Astrocyte (in vitro differentiated cells and primary cell): ENCODE measurements around the gene DOCK1. TPM values are rescaled to one million over a fixed set of nuclear protein-coding genes. Genes with fewer than 3 reads are reported as not detected.

ENCODE experiments used
- DNase-seq: peaks from one replicate; pipeline ENCODE4 v3.0.0-alpha.2; 2010; ENCODE audit warnings: low read depth
- FAIRE-seq: peaks from 2 replicates; lab custom pipeline; 2011; peaks lifted over from hg19 to GRCh38; lab: Jason Lieb, UNC
- H2AFZ ChIP-seq: 2 replicates; pipeline ENCODE4 v1.6.0; 2012; ENCODE audit warnings: low read depth, low read length, inconsistent platforms
- H3K27ac ChIP-seq: 2 replicates; pipeline ENCODE4 v1.5.1; 2011; ENCODE audit warnings: low read depth, low read length, inconsistent platforms
- H3K27me3 ChIP-seq: 2 replicates; pipeline ENCODE4 v1.6.0; 2011; ENCODE audit warnings: low read length, inconsistent platforms; ENCODE audit not compliant: insufficient read depth
- H3K36me3 ChIP-seq: 2 replicates; pipeline ENCODE4 v1.5.1; 2011; ENCODE audit warnings: low read length, inconsistent platforms; ENCODE audit not compliant: insufficient read depth
- H3K4me1 ChIP-seq: 2 replicates; pipeline ENCODE4 v1.5.1; 2011; ENCODE audit warnings: low read length, inconsistent platforms; ENCODE audit not compliant: insufficient read depth
- H3K4me2 ChIP-seq: 2 replicates; pipeline ENCODE4 v1.6.0; 2012; ENCODE audit warnings: low read length, inconsistent platforms
- H3K4me3 ChIP-seq: 2 replicates; pipeline ENCODE4 v1.5.1; 2011; ENCODE audit warnings: low read depth, mild to moderate bottlenecking, low read length, inconsistent platforms; ENCODE audit not compliant: insufficient read depth
- H3K79me2 ChIP-seq: 2 replicates; pipeline ENCODE4 v1.6.0; 2012; ENCODE audit warnings: mild to moderate bottlenecking, low read length, inconsistent platforms; ENCODE audit not compliant: insufficient read depth
- H3K9ac ChIP-seq: 2 replicates; pipeline ENCODE4 v1.6.0; 2012; ENCODE audit warnings: mild to moderate bottlenecking, low read length, inconsistent platforms
- H3K9me3 ChIP-seq: 2 replicates; pipeline ENCODE4 v1.5.1; 2012; ENCODE audit warnings: low read depth, mild to moderate bottlenecking, low read length, inconsistent platforms; ENCODE audit not compliant: insufficient read depth
- H4K20me1 ChIP-seq: 2 replicates; pipeline ENCODE4 v1.6.0; 2012; ENCODE audit warnings: low read length, inconsistent platforms; ENCODE audit not compliant: insufficient read depth
- H3K27ac Mint-ChIP-seq: one replicate; pipeline ENCODE4 v1.8.0; 2021; ENCODE audit warnings: mild to moderate bottlenecking, mixed read lengths; ENCODE audit not compliant: unreplicated experiment
- H3K27me3 Mint-ChIP-seq: one replicate; pipeline ENCODE4 v1.8.0; 2021; ENCODE audit warnings: low read depth, mixed read lengths; ENCODE audit not compliant: unreplicated experiment
- H3K36me3 Mint-ChIP-seq: one replicate; pipeline ENCODE4 v1.8.0; 2021; ENCODE audit warnings: low read depth, mixed read lengths; ENCODE audit not compliant: unreplicated experiment
- H3K4me1 Mint-ChIP-seq: one replicate; pipeline ENCODE4 v1.8.0; 2021; ENCODE audit warnings: low read depth, mixed read lengths; ENCODE audit not compliant: unreplicated experiment
- H3K4me3 Mint-ChIP-seq: one replicate; pipeline ENCODE4 v1.8.0; 2021; ENCODE audit warnings: mild to moderate bottlenecking, moderate library complexity, mixed read lengths; ENCODE audit not compliant: unreplicated experiment
- H3K9me3 Mint-ChIP-seq: one replicate; pipeline ENCODE4 v1.8.0; 2021; ENCODE audit warnings: mild to moderate bottlenecking, mixed read lengths; ENCODE audit not compliant: unreplicated experiment
- CTCF ChIP-seq: IDR thresholded peaks from 2 replicates; pipeline ENCODE4 v1.5.1; 2011; ENCODE audit warnings: low read depth, mild to moderate bottlenecking, inconsistent platforms, low read length, moderate library complexity; ENCODE audit not compliant: insufficient read depth
- EZH2 ChIP-seq: IDR thresholded peaks from 2 replicates; pipeline ENCODE4 v1.6.1; 2012; ENCODE audit warnings: mild to moderate bottlenecking, low read length, inconsistent platforms; ENCODE audit not compliant: insufficient read depth
- total RNA-seq: library from RNA; stranded (reverse); gene quantifications from 2 replicates; pipeline ENCODE4 v1.2.1, GENCODE V29; 2021

The DOCK1 gene
- total RNA-seq, 1 donor from 2014 or later: 42.5 TPM

GRCh38 chr10:127161482-127161881, 256.3 kb downstream of the DOCK1 start:
- no peaks in the 10 kb centered on the region for H3K36me3 ChIP-seq
- no peaks in the 10 kb centered on the region for H3K79me2 ChIP-seq
- H3K9me3 Mint-ChIP-seq: no peaks in the 10 kb centered on the region
- DNase-seq (no peak), FAIRE-seq (no peak)
- H3K27ac ChIP-seq: no peak overlapping the region
- H2AFZ ChIP-seq: no peak overlapping the region
- H3K36me3 Mint-ChIP-seq: peaks cover 4% of the 10 kb centered on the region
- no peak overlapping the region for H3K27ac Mint-ChIP-seq
- H3K9ac ChIP-seq: no peak overlapping the region
- H3K4me3 ChIP-seq: no peak overlapping the region
- H4K20me1 ChIP-seq: peaks cover 58% of the 10 kb centered on the region
- no peak overlapping the region for H3K4me3 Mint-ChIP-seq
- no peaks in the 10 kb centered on the region for H3K27me3 Mint-ChIP-seq
- peaks cover 5% of the 10 kb centered on the region for H3K4me1 ChIP-seq
- H3K4me2 ChIP-seq: no peak overlapping the region
- H3K4me1 Mint-ChIP-seq: peaks cover 20% of the 10 kb centered on the region
- H3K9me3 ChIP-seq: no peaks in the 10 kb centered on the region
- no peak for TF ChIP-seq CTCF
- TF ChIP-seq EZH2: no peak
- no peaks in the 10 kb centered on the region for H3K27me3 ChIP-seq

DNA sequence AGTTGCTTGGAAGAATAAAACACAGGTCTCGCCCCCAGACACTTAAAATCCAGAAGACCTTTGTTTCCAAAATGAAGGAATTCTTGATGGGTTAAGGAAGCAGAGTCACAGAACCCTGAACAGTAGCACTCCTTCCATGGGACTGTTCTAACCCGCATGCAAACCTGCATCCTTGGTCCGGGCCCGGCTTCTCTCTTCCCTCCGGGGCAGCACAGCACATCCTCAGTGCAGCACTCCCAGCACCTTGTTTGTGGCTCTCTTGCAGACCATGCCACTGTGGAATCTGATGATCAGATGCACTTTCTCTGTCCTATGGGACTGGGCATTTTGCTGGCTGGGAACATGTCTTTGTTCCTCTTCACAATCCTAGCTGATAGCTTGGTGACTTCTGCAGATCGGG, 257.6 kb downstream of the DOCK1 start:
- H3K4me3 Mint-ChIP-seq: no peak overlapping the region

More for the DNA sequence above, 257.6 kb downstream of the DOCK1 start:
- Mint-ChIP-seq H3K36me3 (peaks cover 1% of the 10 kb centered on the region), H3K4me1 (peaks cover 13% of the 10 kb centered on the region), H3K27ac (no peak overlapping the region), H3K27me3 (no peaks in the 10 kb centered on the region), H3K9me3 (no peaks in the 10 kb centered on the region)
- Histone ChIP-seq H3K79me2 (no peaks in the 10 kb centered on the region), H3K9me3 (no peaks in the 10 kb centered on the region), H3K4me1 (no peaks in the 10 kb centered on the region), H3K4me3 (no peak overlapping the region), H3K4me2 (no peak overlapping the region), H3K27ac (no peak overlapping the region), H3K27me3 (no peaks in the 10 kb centered on the region), H3K36me3 (no peaks in the 10 kb centered on the region), H2AFZ (no peak overlapping the region), H4K20me1 (peaks cover 52% of the 10 kb centered on the region), H3K9ac (no peak overlapping the region)
- DNase-seq: no peak
- FAIRE-seq: no peak
- TF ChIP-seq CTCF: no peak
- no peak for TF ChIP-seq EZH2
